HUES48 (cell line): ENCODE results near the gene PPP2R5E.

Source experiments
- H3K27ac ChIP-seq: one replicate; pipeline ENCODE4 v1.7.0; 2013; ENCODE audit warnings: low read depth, low read length, inconsistent platforms
- H3K27me3 ChIP-seq: 2 replicates; pipeline ENCODE4 v1.6.1; 2013; ENCODE audit warnings: mild to moderate bottlenecking, low read length; ENCODE audit not compliant: control insufficient read depth, insufficient read depth
- H3K36me3 ChIP-seq: 2 replicates; pipeline ENCODE4 v1.6.1; 2013; ENCODE audit warnings: low read length; ENCODE audit not compliant: control insufficient read depth, insufficient read depth
- H3K4me1 ChIP-seq: 2 replicates; pipeline ENCODE4 v1.6.1; 2013; ENCODE audit warnings: mild to moderate bottlenecking, low read length; ENCODE audit not compliant: control insufficient read depth, insufficient read depth
- H3K4me3 ChIP-seq: 2 replicates; pipeline ENCODE4 v1.5.1; 2013; ENCODE audit warnings: mild to moderate bottlenecking, low read depth, low read length
- H3K9ac ChIP-seq: 2 replicates; pipeline ENCODE4 v1.6.1; 2013; ENCODE audit warnings: mild to moderate bottlenecking, low read depth, low read length, moderate library complexity
- H3K9me3 ChIP-seq: 2 replicates; pipeline ENCODE4 v1.6.1; 2013; ENCODE audit warnings: low read length; ENCODE audit not compliant: control insufficient read depth, insufficient read depth

Gene PPP2R5E

GRCh38 chr14:63404906-63405305, 138.3 kb downstream of the PPP2R5E start:
- peaks cover 18% of the 10 kb centered on the region for H3K4me1 ChIP-seq

GRCh38 chr14:63401646-63402045, 141.5 kb downstream of the PPP2R5E start:
- Histone ChIP-seq H3K9me3 (no peaks in the 10 kb centered on the region), H3K4me1 (peaks cover 18% of the 10 kb centered on the region), H3K36me3 (peaks cover 11% of the 10 kb centered on the region; the same call in 1 of the 2 replicates), H3K4me3 (no peak overlapping the region), H3K27ac (no peak overlapping the region), H3K9ac (no peak overlapping the region), H3K27me3 (no peaks in the 10 kb centered on the region)

More at GRCh38 chr14:63404906-63405305, 138.3 kb downstream of the PPP2R5E start:
- Histone ChIP-seq H3K4me3 (no peak overlapping the region), H3K36me3 (0 out of 2 replicates have a peak, but pooled peaks cover 2% of the 10 kb centered on the region), H3K9ac (no peak overlapping the region), H3K27me3 (no peaks in the 10 kb centered on the region), H3K9me3 (no peaks in the 10 kb centered on the region), H3K27ac (peak overlapping the region; percentile 43)

GRCh38 chr14:63398952-63399351, 144.2 kb downstream of the PPP2R5E start:
- peaks cover 20% of the 10 kb centered on the region for H3K36me3 ChIP-seq
- H3K4me1 ChIP-seq, result no peaks in the 10 kb centered on the region
- no peaks in the 10 kb centered on the region for H3K27me3 ChIP-seq
- no peaks in the 10 kb centered on the region for H3K9me3 ChIP-seq
- H3K9ac ChIP-seq, result no peak overlapping the region
- no peak overlapping the region for H3K4me3 ChIP-seq
- no peak overlapping the region for H3K27ac ChIP-seq

- H3K9ac ChIP-seq, result no peak overlapping the region
- no peaks in the 10 kb centered on the region for H3K27me3 ChIP-seq
- H3K9me3 ChIP-seq, result no peaks in the 10 kb centered on the region
- no peak overlapping the region for H3K4me3 ChIP-seq
- H3K27ac ChIP-seq, result no peak overlapping the region
- H3K4me1 ChIP-seq, result no peaks in the 10 kb centered on the region
- H3K36me3 ChIP-seq, result peaks cover 47% of the 10 kb centered on the region
Observed at GRCh38 chr14:63394841-63395240, 148.3 kb downstream of the PPP2R5E start.

GRCh38 chr14:63394432-63394831, 148.7 kb downstream of the PPP2R5E start:
- no peak overlapping the region for H3K9ac ChIP-seq

GRCh38 chr14:63393012-63393411, 150.2 kb downstream of the PPP2R5E start:
- Histone ChIP-seq H3K4me1 (no peaks in the 10 kb centered on the region), H3K27ac (no peak overlapping the region), H3K36me3 (peaks cover 53% of the 10 kb centered on the region), H3K9me3 (no peaks in the 10 kb centered on the region), H3K4me3 (no peak overlapping the region), H3K9ac (no peak overlapping the region), H3K27me3 (no peaks in the 10 kb centered on the region)

More at GRCh38 chr14:63394432-63394831, 148.7 kb downstream of the PPP2R5E start:
- H3K36me3 ChIP-seq, result peaks cover 49% of the 10 kb centered on the region
- no peaks in the 10 kb centered on the region for H3K9me3 ChIP-seq
- no peak overlapping the region for H3K27ac ChIP-seq
- no peaks in the 10 kb centered on the region for H3K27me3 ChIP-seq
- H3K4me1 ChIP-seq, result no peaks in the 10 kb centered on the region
- no peak overlapping the region for H3K4me3 ChIP-seq

- Histone ChIP-seq H3K27ac (no peak overlapping the region), H3K4me1 (no peaks in the 10 kb centered on the region), H3K36me3 (peaks cover 60% of the 10 kb centered on the region), H3K4me3 (no peak overlapping the region), H3K9ac (no peak overlapping the region), H3K9me3 (no peaks in the 10 kb centered on the region), H3K27me3 (no peaks in the 10 kb centered on the region)
Observed at GRCh38 chr14:63392236-63392635, 150.9 kb downstream of the PPP2R5E start.

- Histone ChIP-seq H3K27ac (no peak overlapping the region), H3K36me3 (peaks cover 69% of the 10 kb centered on the region), H3K4me1 (no peaks in the 10 kb centered on the region), H3K9ac (no peak overlapping the region), H3K9me3 (no peaks in the 10 kb centered on the region), H3K4me3 (no peak overlapping the region), H3K27me3 (no peaks in the 10 kb centered on the region)
Observed at GRCh38 chr14:63388766-63389431, 154.3 kb downstream of the PPP2R5E start.

GRCh38 chr14:63387711-63388110, 155.5 kb downstream of the PPP2R5E start:
- Histone ChIP-seq H3K9me3 (no peaks in the 10 kb centered on the region), H3K4me1 (no peaks in the 10 kb centered on the region), H3K27ac (no peak overlapping the region), H3K36me3 (peaks cover 70% of the 10 kb centered on the region), H3K27me3 (no peaks in the 10 kb centered on the region), H3K4me3 (no peak overlapping the region), H3K9ac (no peak overlapping the region)

- Histone ChIP-seq H3K9ac (no peak overlapping the region), H3K9me3 (no peaks in the 10 kb centered on the region), H3K4me3 (no peak overlapping the region), H3K36me3 (peaks cover 61% of the 10 kb centered on the region), H3K4me1 (no peaks in the 10 kb centered on the region), H3K27ac (no peak overlapping the region), H3K27me3 (no peaks in the 10 kb centered on the region)
Observed at GRCh38 chr14:63383776-63384367, 159.3 kb downstream of the PPP2R5E start.

GRCh38 chr14:63378444-63378843, 164.7 kb downstream of the PPP2R5E start:
- H3K9me3 ChIP-seq, result no peaks in the 10 kb centered on the region
- no peak overlapping the region for H3K4me3 ChIP-seq
- H3K36me3 ChIP-seq, result peaks cover 51% of the 10 kb centered on the region
- no peak overlapping the region for H3K9ac ChIP-seq
- H3K4me1 ChIP-seq, result no peaks in the 10 kb centered on the region
- no peaks in the 10 kb centered on the region for H3K27me3 ChIP-seq
- H3K27ac ChIP-seq, result no peak overlapping the region
